RWPE2 (cell line): ENCODE results near the gene PI4KA.

Source experiments
- ATAC-seq: fragments of 200-7000 bp; cut with Tn5 transposase; 3 replicates; pipeline ENCODE4 v1.9.1; 2021; ENCODE audit warnings: low read depth
- DNase-seq: peaks from one replicate; pipeline ENCODE4 v3.0.0-alpha.2; 2020; ENCODE audit warnings: low spot score
- H3K27ac ChIP-seq: fragments of 450-650 bp; 2 replicates; pipeline ENCODE4 v1.5.1; 2017; ENCODE audit warnings: mild to moderate bottlenecking; ENCODE audit not compliant: poor library complexity, severe bottlenecking
- H3K27me3 ChIP-seq: fragments of 250-450 bp; sonication (Bioruptor Pico); 2 replicates; pipeline ENCODE4 v1.5.1; 2021; ENCODE audit warnings: mild to moderate bottlenecking, moderate library complexity; ENCODE audit not compliant: insufficient read depth, poor library complexity, severe bottlenecking
- H3K36me3 ChIP-seq: fragments of 250-450 bp; sonication (Bioruptor Pico); 2 replicates; pipeline ENCODE4 v1.5.1; 2020; ENCODE audit warnings: low read depth, mild to moderate bottlenecking, moderate library complexity
- H3K4me1 ChIP-seq: fragments of 250-450 bp; sonication (Bioruptor Pico); 2 replicates; pipeline ENCODE4 v1.5.1; 2021; ENCODE audit warnings: mild to moderate bottlenecking, moderate library complexity; ENCODE audit not compliant: insufficient read depth, poor library complexity, severe bottlenecking
- H3K4me3 ChIP-seq: fragments of 250-450 bp; sonication (Bioruptor Pico); 2 replicates; pipeline ENCODE4 v1.5.1; 2021; ENCODE audit warnings: mild to moderate bottlenecking, moderate library complexity; ENCODE audit not compliant: severe bottlenecking
- H3K9me3 ChIP-seq: fragments of 250-450 bp; sonication (Bioruptor Pico); 2 replicates; pipeline ENCODE4 v1.5.1; 2021; ENCODE audit warnings: mild to moderate bottlenecking, moderate library complexity; ENCODE audit not compliant: severe bottlenecking
- TF ChIP-seq, protein P1 (sequence below): fragments of 450-650 bp; IDR thresholded peaks from one replicate; pipeline ENCODE4 v1.5.1; 2017; ENCODE audit warnings: mild to moderate bottlenecking, moderate library complexity; ENCODE audit not compliant: poor library complexity, severe bottlenecking

The PI4KA gene

DNA sequence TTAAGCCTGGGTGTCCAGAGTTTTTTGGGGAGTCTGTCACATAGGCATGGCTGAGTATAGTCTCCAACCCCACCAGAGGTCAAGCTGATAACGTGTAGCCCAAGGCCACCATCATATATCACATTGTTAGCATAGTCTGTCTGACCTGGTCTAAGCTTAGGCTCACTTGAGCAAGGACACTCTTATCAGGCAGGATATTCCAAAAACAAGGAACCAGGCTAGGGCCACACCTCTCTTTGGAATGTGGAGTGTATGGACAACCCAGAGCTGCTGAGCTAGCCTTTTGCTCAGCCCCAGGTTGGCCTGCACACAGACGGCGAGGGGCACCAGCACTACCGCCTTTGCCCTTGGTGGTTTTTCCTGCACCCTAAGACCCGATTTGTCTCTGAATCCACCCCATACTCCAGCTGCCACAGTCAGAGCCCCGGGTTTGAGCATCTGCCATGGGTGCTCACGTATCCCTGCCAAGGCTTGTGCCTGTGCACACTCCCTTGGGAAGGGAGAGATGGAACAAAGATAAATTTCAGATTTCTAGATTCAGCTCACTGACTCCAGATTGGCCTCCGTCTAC is 7.3 kb upstream of the PI4KA start:
- Histone ChIP-seq H3K4me3 (no peak overlapping the region), H3K36me3 (0 out of 2 replicates have a peak, but pooled peaks cover 5% of the 10 kb centered on the region), H3K27me3 (no peaks in the 10 kb centered on the region), H3K4me1 (no peaks in the 10 kb centered on the region), H3K9me3 (peaks cover 2% of the 10 kb centered on the region), H3K27ac (no peak overlapping the region)
- ATAC-seq, result peak; percentile 61; the same call in 2 of the 3 replicates
- TF ChIP-seq, protein P1, sequence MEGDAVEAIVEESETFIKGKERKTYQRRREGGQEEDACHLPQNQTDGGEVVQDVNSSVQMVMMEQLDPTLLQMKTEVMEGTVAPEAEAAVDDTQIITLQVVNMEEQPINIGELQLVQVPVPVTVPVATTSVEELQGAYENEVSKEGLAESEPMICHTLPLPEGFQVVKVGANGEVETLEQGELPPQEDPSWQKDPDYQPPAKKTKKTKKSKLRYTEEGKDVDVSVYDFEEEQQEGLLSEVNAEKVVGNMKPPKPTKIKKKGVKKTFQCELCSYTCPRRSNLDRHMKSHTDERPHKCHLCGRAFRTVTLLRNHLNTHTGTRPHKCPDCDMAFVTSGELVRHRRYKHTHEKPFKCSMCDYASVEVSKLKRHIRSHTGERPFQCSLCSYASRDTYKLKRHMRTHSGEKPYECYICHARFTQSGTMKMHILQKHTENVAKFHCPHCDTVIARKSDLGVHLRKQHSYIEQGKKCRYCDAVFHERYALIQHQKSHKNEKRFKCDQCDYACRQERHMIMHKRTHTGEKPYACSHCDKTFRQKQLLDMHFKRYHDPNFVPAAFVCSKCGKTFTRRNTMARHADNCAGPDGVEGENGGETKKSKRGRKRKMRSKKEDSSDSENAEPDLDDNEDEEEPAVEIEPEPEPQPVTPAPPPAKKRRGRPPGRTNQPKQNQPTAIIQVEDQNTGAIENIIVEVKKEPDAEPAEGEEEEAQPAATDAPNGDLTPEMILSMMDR, result no peak
- DNase-seq, result no peak

DNA sequence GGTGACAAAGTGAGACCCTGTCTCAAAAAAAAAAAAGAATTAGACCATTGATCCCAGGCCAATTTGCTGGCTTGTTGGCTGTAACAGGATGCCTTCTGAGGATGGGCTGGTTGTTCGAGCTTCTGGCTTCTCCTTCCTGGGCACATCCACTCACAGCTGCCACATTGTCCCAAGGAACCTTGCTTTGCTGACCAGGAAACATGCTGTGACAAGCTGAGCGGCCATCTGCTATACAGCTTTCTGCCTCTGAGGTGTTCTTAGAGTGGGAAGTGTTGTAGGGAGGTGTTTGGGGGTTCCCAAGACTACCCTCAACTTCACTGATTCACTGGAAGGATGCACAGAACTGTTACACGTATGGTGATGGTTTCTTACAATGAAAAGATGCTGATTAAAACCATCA is 6.7 kb upstream of the PI4KA start:
- Histone ChIP-seq H3K4me3 (no peak overlapping the region), H3K27me3 (no peaks in the 10 kb centered on the region), H3K4me1 (no peaks in the 10 kb centered on the region), H3K27ac (no peak overlapping the region), H3K9me3 (peaks cover 2% of the 10 kb centered on the region), H3K36me3 (0 out of 2 replicates have a peak, but pooled peaks cover under 1% of the 10 kb centered on the region)
- TF ChIP-seq, protein P1, result no peak
- ATAC-seq (no peak), DNase-seq (no peak)

DNA sequence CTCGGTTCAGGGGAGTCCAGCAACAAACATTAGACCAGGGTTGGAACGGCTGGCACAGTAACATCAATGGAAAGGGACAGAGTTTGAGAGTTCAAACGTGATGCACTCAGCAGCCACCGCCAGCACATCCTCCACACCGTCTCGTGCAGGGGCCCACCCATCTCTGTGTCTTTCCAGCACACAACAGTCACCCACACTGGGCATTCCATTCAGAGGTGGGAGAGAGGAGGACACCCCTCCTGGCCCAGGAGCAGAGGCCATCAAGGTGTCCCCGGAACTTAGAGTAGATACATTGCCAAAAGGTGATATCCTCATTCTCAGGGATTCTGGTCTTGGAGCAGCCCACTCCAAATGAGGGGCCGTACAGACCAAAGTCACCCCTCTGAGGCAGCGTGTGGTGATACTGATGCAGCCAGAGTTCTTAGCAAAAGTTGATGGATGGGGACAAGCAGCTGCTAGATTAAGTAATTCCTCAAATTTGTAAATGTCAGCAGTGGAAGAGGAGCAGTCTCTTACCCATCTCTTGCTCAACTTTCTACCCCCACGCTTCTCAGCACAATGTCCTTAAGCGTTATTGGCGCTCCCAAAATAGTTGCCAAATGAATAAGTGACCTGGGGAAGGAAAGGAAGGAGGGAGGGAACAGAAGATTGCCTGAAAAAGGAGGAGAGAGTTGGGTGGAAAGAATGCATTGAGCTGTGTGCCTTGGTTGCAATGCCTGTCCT is 5.7 kb upstream of the PI4KA start:
- H3K9me3 ChIP-seq, result no peaks in the 10 kb centered on the region
- no peaks in the 10 kb centered on the region for H3K27me3 ChIP-seq
- TF ChIP-seq, protein P1, result no peak
- ATAC-seq (no peak), DNase-seq (no peak)
- H3K36me3 ChIP-seq, result no peaks in the 10 kb centered on the region
- H3K27ac ChIP-seq, result no peak overlapping the region
- H3K4me1 ChIP-seq, result peaks cover 2% of the 10 kb centered on the region
- H3K4me3 ChIP-seq, result no peak overlapping the region

DNA sequence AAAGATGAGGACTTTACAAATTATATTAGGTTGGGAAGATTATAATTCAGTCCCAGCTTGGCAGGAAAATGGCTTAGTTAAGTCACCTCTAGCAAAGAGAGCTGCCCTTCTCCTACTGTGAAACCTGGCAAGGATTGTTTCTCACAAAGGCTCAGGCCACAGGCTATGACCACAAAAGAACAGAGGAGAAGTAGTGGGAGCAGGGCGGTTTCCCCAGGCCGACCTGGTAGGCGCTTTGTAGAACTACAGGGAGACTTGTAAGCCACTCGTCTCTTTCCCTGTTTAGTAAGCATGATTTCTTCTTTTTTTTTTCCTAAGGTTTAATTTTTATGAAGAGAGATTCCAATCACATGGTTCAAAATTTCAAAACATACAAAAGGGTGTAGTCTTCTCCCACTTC is 4.8 kb upstream of the PI4KA start:
- Histone ChIP-seq H3K9me3 (no peaks in the 10 kb centered on the region), H3K27me3 (no peaks in the 10 kb centered on the region), H3K36me3 (no peaks in the 10 kb centered on the region), H3K27ac (no peak overlapping the region), H3K4me1 (peaks cover 2% of the 10 kb centered on the region), H3K4me3 (no peak overlapping the region)
- DNase-seq (no peak), ATAC-seq (no peak)
- TF ChIP-seq, protein P1, result no peak

DNA sequence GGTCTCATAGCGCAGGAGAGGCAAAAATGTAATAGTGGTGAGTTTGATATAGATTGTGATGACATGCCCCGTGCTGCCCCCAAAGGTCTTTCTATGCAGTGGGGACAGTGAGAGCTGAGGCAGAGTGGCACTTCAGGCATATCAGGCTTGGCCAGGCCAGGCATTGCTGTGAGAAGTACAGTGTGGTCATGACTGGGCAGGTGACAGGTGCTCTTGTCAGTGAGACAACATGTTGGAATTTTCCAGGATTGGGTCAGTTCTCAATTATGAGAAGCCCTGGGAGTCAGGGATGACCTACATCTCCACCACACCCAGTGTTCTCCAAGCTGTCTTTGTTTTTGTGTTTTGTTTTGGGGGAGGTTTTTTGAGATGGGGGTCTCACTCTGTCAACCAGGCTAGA is 3.9 kb upstream of the PI4KA start:
- TF ChIP-seq, protein P1, result no peak
- H3K9me3 ChIP-seq, result no peaks in the 10 kb centered on the region

More for the DNA sequence above, 3.9 kb upstream of the PI4KA start:
- H3K4me1 ChIP-seq, result peaks cover 2% of the 10 kb centered on the region
- DNase-seq (no peak), ATAC-seq (no peak)
- no peak overlapping the region for H3K27ac ChIP-seq
- H3K36me3 ChIP-seq, result no peaks in the 10 kb centered on the region
- H3K4me3 ChIP-seq, result no peak overlapping the region
- no peaks in the 10 kb centered on the region for H3K27me3 ChIP-seq
